Thyroid gland (tissue), 4 donors: ENCODE data around the gene KCND1. TPM values are rescaled to one million over a fixed set of nuclear protein-coding genes. Genes with fewer than 3 reads are reported as not detected.

Source experiments
- DNase-seq, 2 donors: peaks; one replicate each; pipeline ENCODE4 v3.0.0-alpha.2; 2019
- H3K27ac ChIP-seq, 3 donors: fragments of 200-600 bp; sonication (generic); 1 replicate in 2 of 3; 2 replicates in 1 of 3; pipeline ENCODE4 v1.5.1; 2016 to 2019; ENCODE audit warnings: mild to moderate bottlenecking in 1 of 3, moderate library complexity in 1 of 3
- H3K27me3 ChIP-seq: fragments of 200-600 bp; sonication (generic); one replicate; pipeline ENCODE4 v1.5.1; 2019
- H3K36me3 ChIP-seq, 2 donors: fragments of 200-600 bp; sonication (generic); one replicate each; pipeline ENCODE4 v1.5.1; 2016 to 2019
- H3K4me1 ChIP-seq, 2 donors: fragments of 200-600 bp; sonication (generic); one replicate each; pipeline ENCODE4 v1.5.1; 2017 to 2019
- H3K4me3 ChIP-seq, 3 donors: fragments of 200-600 bp; sonication (generic); replicated peaks in 1 of 3; 1 replicate in 2 of 3; 2 replicates in 1 of 3; pipeline ENCODE4 v1.5.1; 2016; ENCODE audit warnings: mild to moderate bottlenecking in 1 of 3
- H3K9me3 ChIP-seq: fragments of 200-600 bp; sonication (generic); one replicate; pipeline ENCODE4 v1.5.1; 2017
- POLR2A ChIP-seq, 2 donors: fragments of 450-650 bp; IDR thresholded peaks; one replicate each; pipeline ENCODE4 v1.6.1; 2017; ENCODE audit warnings: antibody characterized with exemption in 2 of 2, mild to moderate bottlenecking in 2 of 2, moderate library complexity in 1 of 2
- WGBS, 2 donors: methylation state at CpG; one replicate each; pipeline ENCODE4 v1.1.5; 2017; 5-methylcytosine and 5-hydroxymethylcytosine counted together
- intact Hi-C: fragments of 100-400 bp; cut with DNase I; formaldehyde crosslinking; loops from one replicate; pipeline ENCODE4 v1.15.1; 2023
- total RNA-seq, 4 donors: library from RNA; depleted of rRNA; stranded (reverse); fragments of >200 nt; gene quantifications; one replicate each; pipeline ENCODE4 v1.2.3, GENCODE V29; 2016
- TF ChIP-seq, protein P1 (sequence below), 6 experiments: fragments of 200-600 bp in 3 of 6; fragments of 450-650 bp in 3 of 6; sonication (generic) in 3 of 6; IDR thresholded peaks; one replicate each; pipeline ENCODE4 v1.5.1; 2016 to 2019; ENCODE audit warnings: antibody characterized with exemption in 6 of 6, mild to moderate bottlenecking in 2 of 6, inconsistent platforms in 1 of 6, moderate library complexity in 1 of 6

KCND1 gene
- total RNA-seq, 4 donors from 2014 or later: 0.54 to 1.6 (median 1.1) TPM

DNA sequence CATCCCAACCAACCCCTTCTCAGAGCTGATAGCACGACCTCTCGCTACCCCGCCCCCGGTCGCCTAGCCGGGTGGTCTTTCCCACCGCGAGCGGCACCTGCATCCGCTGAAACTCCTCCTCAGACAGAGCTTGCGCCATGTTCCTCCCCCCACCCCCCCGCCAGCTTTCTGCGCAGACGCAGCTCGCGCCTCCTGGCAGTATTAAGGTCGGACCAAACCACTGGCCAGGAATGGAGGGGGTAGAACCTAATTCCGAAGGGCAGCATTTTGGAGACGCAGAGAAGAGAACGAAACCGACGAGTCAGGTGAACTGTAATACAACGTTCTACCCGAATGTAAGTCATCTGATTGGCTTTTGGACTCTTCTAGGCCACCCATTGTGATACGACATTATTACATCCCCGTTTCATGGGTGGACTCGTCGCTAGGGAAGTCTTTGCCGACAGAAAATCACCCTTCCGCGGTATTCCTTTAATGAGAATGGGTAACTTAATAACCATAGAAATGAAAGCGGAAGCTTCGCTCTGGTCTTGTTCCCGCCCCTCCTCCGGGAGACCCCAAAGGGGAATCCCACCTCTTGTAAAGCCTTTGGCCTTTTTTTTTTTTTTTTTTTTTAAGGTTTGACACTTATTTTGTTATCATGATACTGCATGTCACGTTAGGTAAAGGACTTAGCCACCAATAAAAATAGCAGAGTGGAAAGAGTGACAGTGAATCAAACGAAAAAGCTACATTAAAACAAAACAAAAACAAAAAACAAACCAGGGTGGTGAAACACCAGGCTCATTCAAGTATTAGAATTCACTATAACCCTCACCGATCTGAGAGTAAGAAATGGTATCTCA lies 30.7 kb upstream of the KCND1 start, which contains the start of gene GRIPAP1:
Gene GRIPAP1, minus strand, starts transcription at position 174 of the 845 bp plus-strand sequence. Its CDS starts 35 bp downstream, at position 139.
- intact Hi-C loops: no loop called here
- Histone ChIP-seq H3K27me3 (no peaks in the 10 kb centered on the region), H3K4me1 (peaks cover 0 to 6% of the 10 kb centered on the region in 2 donors), H3K36me3 (no peaks in the 10 kb centered on the region), H3K4me3 (peak within 1 kb of the TSS; percentile 46 to 73 (median 47)), H3K27ac (peak within 1 kb of the TSS; percentile 64 to 80 (median 76)), H3K9me3 (no peaks in the 10 kb centered on the region)
- DNase-seq: peak; percentile 57 to 63
- WGBS, 2 donors: 2 to 4% methylated on average over 18 to 25 of the region's 38 CpGs
- TF ChIP-seq, protein P1, sequence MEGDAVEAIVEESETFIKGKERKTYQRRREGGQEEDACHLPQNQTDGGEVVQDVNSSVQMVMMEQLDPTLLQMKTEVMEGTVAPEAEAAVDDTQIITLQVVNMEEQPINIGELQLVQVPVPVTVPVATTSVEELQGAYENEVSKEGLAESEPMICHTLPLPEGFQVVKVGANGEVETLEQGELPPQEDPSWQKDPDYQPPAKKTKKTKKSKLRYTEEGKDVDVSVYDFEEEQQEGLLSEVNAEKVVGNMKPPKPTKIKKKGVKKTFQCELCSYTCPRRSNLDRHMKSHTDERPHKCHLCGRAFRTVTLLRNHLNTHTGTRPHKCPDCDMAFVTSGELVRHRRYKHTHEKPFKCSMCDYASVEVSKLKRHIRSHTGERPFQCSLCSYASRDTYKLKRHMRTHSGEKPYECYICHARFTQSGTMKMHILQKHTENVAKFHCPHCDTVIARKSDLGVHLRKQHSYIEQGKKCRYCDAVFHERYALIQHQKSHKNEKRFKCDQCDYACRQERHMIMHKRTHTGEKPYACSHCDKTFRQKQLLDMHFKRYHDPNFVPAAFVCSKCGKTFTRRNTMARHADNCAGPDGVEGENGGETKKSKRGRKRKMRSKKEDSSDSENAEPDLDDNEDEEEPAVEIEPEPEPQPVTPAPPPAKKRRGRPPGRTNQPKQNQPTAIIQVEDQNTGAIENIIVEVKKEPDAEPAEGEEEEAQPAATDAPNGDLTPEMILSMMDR (IDR thresholded peaks at IDR 0.05): no peak
- peak; percentile 30 to 63 for TF ChIP-seq POLR2A (IDR thresholded peaks at IDR 0.05)

DNA sequence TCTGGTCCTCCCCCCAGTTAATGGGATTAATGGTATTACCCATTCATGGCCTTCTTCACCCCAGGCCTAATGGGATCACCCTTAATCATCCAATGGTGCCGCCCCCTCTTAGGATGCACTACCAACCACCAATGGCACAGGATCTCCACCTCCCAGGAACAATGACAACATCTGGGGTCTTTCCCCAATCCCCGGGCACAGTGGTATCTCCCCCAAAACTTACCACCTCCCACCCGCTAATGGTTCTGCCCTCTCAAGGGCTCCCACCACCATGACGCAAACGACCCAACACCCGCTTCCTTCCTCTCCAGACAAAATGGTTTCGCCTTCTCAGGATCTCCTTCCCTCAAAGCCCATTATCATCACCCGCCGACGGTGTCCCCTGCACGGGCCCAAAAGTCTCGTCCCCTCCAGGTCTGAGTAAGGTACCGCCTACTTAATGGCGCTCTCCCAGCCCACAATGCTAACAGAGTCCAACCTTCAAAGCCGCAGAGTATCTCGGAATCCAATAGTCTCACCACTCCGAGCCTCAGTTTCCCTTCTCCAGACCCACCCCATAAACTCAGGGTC lies 30.0 kb upstream of the KCND1 start:
- intact Hi-C loops: no loop called here
- Histone ChIP-seq H3K27me3 (no peaks in the 10 kb centered on the region), H3K9me3 (no peaks in the 10 kb centered on the region), H3K4me1 (peaks cover 0 to 6% of the 10 kb centered on the region in 2 donors), H3K36me3 (no peaks in the 10 kb centered on the region), H3K4me3 (peak overlapping the region; percentile 46 to 73 (median 47)), H3K27ac (peak overlapping the region; percentile 64 to 80 (median 76))
- no peak for TF ChIP-seq POLR2A (IDR thresholded peaks at IDR 0.05)
- TF ChIP-seq, protein P1 (IDR thresholded peaks at IDR 0.05): no peak
- peak; percentile 2 to 7 for DNase-seq
- WGBS, 2 donors: 1 to 2% methylated on average over 15 to 17 of the region's 17 CpGs

DNA sequence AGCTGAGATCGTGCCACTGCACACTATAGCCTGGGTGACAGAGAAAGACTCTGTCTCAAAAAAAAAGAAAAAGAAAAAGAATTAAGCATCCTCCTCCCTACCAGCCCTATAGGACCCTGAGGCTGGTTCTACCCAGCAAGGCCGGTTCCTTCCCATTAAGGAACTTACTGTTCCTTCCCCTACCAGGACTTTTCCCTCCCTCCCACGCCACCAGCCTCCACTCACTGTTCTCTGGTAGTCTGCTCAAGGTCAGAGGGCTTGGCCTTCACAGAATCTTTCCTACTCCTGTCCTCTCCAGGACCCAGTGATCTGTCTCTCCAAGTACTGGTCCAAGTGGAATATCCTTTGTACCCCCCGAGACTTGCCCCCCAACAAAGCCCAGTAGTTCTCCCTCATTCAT lies 29.0 kb upstream of the KCND1 start:
- Histone ChIP-seq H3K9me3 (no peaks in the 10 kb centered on the region), H3K36me3 (no peaks in the 10 kb centered on the region), H3K4me1 (peaks cover 0 to 6% of the 10 kb centered on the region in 2 donors), H3K27me3 (no peaks in the 10 kb centered on the region), H3K4me3 (no peak overlapping the region), H3K27ac (no peak overlapping the region)
- DNase-seq: no peak
- TF ChIP-seq, protein P1 (IDR thresholded peaks at IDR 0.05): no peak
- no peak for TF ChIP-seq POLR2A (IDR thresholded peaks at IDR 0.05)
- WGBS, 2 donors: 96 to 98% methylated on average over 4 of the region's 4 CpGs
- intact Hi-C loops: no loop called here

DNA sequence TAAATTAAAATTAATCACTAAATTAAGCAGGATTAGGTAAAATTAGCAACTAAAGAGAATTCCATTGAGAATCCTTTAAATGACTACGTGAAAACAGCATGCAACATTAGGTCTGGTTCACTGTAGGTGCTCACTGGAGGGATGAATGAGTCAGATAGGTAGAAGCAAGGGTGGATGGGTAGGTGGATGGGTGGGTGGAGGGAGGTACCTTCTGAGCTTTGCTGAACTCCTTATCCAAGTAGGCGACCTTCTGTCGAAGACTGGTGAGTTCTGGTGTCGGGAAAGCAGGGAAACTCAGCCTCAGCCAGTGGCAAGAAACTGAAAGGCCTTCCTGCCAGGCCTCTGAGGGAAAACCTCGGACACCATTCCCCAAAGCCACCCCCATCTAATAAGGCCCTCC lies 27.4 kb upstream of the KCND1 start:
- Histone ChIP-seq H3K36me3 (no peaks in the 10 kb centered on the region), H3K4me1 (peaks cover 0 to 6% of the 10 kb centered on the region in 2 donors), H3K27me3 (no peaks in the 10 kb centered on the region), H3K9me3 (no peaks in the 10 kb centered on the region), H3K4me3 (no peak overlapping the region), H3K27ac (no peak overlapping the region)
- 96 to 99% methylated on average over 4 of the region's 5 CpGs for WGBS, 2 donors
- DNase-seq: no peak
- intact Hi-C loops: no loop called here
- TF ChIP-seq, protein P1 (IDR thresholded peaks at IDR 0.05): no peak
- TF ChIP-seq POLR2A (IDR thresholded peaks at IDR 0.05): no peak

DNA sequence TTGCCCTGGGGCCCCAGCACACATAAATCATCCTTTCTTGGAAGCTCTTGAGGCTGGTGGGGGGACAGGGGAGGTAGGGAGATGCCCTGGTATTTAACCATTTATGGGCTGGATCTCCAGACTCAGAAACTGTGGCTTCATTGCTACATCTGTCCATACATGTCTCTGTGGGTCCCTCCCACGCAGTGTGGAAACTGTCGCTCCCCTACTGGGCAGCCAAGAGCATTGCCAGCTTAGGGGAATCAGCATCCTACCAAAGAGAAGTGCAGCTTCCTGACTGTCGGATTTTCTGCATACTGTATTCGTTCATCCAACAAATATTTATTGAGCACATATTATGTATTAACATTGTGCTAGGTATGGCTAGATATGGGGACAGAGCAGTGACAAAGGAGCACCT lies 26.7 kb upstream of the KCND1 start:
- no peaks in the 10 kb centered on the region for H3K9me3 ChIP-seq
- 90 to 100% methylated on average over 3 to 4 of the region's 4 CpGs for WGBS, 2 donors
- no peaks in the 10 kb centered on the region for H3K36me3 ChIP-seq
- DNase-seq: no peak
- H3K27me3 ChIP-seq: no peaks in the 10 kb centered on the region
- no peak overlapping the region for H3K4me3 ChIP-seq
- TF ChIP-seq POLR2A (IDR thresholded peaks at IDR 0.05): no peak
- TF ChIP-seq, protein P1 (IDR thresholded peaks at IDR 0.05): no peak
- intact Hi-C loops: no loop called here
- no peak overlapping the region for H3K27ac ChIP-seq
- H3K4me1 ChIP-seq: peaks cover 0 to 6% of the 10 kb centered on the region in 2 donors
